Liver (tissue), 3 donors: Measurements from ENCODE around the gene ATP2B2.

Experiments used
- CTCF ChIP-seq: fragments of 150-350 bp; IDR thresholded peaks from 2 replicates; pipeline ENCODE4 v1.5.1; 2017; ENCODE audit warnings: improper control_type of control experiment, low read depth, low read length; ENCODE audit not compliant: missing input control
- RAD21 ChIP-seq, 2 donors: IDR thresholded peaks; 2 replicates each; pipeline ENCODE4 v1.6.1; 2016; ENCODE audit warnings: antibody characterized with exemption in 2 of 2, mild to moderate bottlenecking in 2 of 2
- YY1 ChIP-seq: IDR thresholded peaks from 2 replicates; pipeline ENCODE4 v1.6.1; 2016; ENCODE audit warnings: antibody characterized with exemption, mild to moderate bottlenecking
- TF ChIP-seq, protein P1 (sequence below): IDR thresholded peaks from 2 replicates; pipeline ENCODE4 v1.6.1; 2016; ENCODE audit warnings: antibody characterized with exemption
- TF ChIP-seq, protein P2 (sequence below): IDR thresholded peaks from 2 replicates; pipeline ENCODE4 v1.6.1; 2016; ENCODE audit warnings: antibody characterized with exemption, mild to moderate bottlenecking
- donor health status: healthy.
- donor health status: healthy.

DNA sequence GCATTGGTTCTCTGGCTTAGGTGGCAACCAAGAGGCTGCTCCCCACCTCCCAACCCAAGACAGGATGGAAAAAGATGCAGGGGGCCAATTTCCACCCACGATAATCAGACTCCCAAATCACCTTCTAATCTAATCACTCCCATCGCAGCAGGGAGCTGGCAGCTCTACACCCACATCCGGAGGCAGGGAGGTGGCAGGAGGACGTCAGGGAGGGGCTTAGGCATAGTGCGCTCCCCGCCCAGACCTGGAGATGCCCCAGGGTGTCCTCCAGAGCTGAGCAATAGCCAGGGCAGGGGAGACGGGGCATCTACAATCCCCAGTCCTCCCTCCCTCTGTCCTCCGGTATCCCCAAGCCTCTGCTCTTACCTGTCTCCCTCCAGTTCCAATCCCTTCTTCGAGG is 114.0 kb downstream of the ATP2B2 start:
- no peak for TF ChIP-seq CTCF
- TF ChIP-seq YY1 = no peak
- TF ChIP-seq RAD21 (IDR thresholded peaks at IDR 0.05) = no peak
- TF ChIP-seq, protein P1, sequence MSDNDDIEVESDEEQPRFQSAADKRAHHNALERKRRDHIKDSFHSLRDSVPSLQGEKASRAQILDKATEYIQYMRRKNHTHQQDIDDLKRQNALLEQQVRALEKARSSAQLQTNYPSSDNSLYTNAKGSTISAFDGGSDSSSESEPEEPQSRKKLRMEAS = no peak
- TF ChIP-seq, protein P2, sequence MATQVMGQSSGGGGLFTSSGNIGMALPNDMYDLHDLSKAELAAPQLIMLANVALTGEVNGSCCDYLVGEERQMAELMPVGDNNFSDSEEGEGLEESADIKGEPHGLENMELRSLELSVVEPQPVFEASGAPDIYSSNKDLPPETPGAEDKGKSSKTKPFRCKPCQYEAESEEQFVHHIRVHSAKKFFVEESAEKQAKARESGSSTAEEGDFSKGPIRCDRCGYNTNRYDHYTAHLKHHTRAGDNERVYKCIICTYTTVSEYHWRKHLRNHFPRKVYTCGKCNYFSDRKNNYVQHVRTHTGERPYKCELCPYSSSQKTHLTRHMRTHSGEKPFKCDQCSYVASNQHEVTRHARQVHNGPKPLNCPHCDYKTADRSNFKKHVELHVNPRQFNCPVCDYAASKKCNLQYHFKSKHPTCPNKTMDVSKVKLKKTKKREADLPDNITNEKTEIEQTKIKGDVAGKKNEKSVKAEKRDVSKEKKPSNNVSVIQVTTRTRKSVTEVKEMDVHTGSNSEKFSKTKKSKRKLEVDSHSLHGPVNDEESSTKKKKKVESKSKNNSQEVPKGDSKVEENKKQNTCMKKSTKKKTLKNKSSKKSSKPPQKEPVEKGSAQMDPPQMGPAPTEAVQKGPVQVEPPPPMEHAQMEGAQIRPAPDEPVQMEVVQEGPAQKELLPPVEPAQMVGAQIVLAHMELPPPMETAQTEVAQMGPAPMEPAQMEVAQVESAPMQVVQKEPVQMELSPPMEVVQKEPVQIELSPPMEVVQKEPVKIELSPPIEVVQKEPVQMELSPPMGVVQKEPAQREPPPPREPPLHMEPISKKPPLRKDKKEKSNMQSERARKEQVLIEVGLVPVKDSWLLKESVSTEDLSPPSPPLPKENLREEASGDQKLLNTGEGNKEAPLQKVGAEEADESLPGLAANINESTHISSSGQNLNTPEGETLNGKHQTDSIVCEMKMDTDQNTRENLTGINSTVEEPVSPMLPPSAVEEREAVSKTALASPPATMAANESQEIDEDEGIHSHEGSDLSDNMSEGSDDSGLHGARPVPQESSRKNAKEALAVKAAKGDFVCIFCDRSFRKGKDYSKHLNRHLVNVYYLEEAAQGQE = no peak
